RWPE2 (cell line): ENCODE data around the gene BAZ2B.

Source experiments
- ATAC-seq: fragments of 200-7000 bp; cut with Tn5 transposase; 3 replicates; pipeline ENCODE4 v1.9.1; 2021; ENCODE audit warnings: low read depth
- DNase-seq: peaks from one replicate; pipeline ENCODE4 v3.0.0-alpha.2; 2020; ENCODE audit warnings: low spot score
- H3K27ac ChIP-seq: fragments of 450-650 bp; 2 replicates; pipeline ENCODE4 v1.5.1; 2017; ENCODE audit warnings: mild to moderate bottlenecking; ENCODE audit not compliant: poor library complexity, severe bottlenecking
- H3K27me3 ChIP-seq: fragments of 250-450 bp; sonication (Bioruptor Pico); 2 replicates; pipeline ENCODE4 v1.5.1; 2021; ENCODE audit warnings: mild to moderate bottlenecking, moderate library complexity; ENCODE audit not compliant: insufficient read depth, poor library complexity, severe bottlenecking
- H3K36me3 ChIP-seq: fragments of 250-450 bp; sonication (Bioruptor Pico); 2 replicates; pipeline ENCODE4 v1.5.1; 2020; ENCODE audit warnings: low read depth, mild to moderate bottlenecking, moderate library complexity
- H3K4me1 ChIP-seq: fragments of 250-450 bp; sonication (Bioruptor Pico); 2 replicates; pipeline ENCODE4 v1.5.1; 2021; ENCODE audit warnings: mild to moderate bottlenecking, moderate library complexity; ENCODE audit not compliant: insufficient read depth, poor library complexity, severe bottlenecking
- H3K4me3 ChIP-seq: fragments of 250-450 bp; sonication (Bioruptor Pico); 2 replicates; pipeline ENCODE4 v1.5.1; 2021; ENCODE audit warnings: mild to moderate bottlenecking, moderate library complexity; ENCODE audit not compliant: severe bottlenecking
- H3K9me3 ChIP-seq: fragments of 250-450 bp; sonication (Bioruptor Pico); 2 replicates; pipeline ENCODE4 v1.5.1; 2021; ENCODE audit warnings: mild to moderate bottlenecking, moderate library complexity; ENCODE audit not compliant: severe bottlenecking
- CTCF ChIP-seq: fragments of 450-650 bp; IDR thresholded peaks from one replicate; pipeline ENCODE4 v1.5.1; 2017; ENCODE audit warnings: mild to moderate bottlenecking, moderate library complexity; ENCODE audit not compliant: poor library complexity, severe bottlenecking

The BAZ2B gene

GRCh38 chr2:159605441-159606178 is 10.7 kb downstream of the BAZ2B start:
- Histone ChIP-seq H3K9me3 (no peaks in the 10 kb centered on the region), H3K36me3 (no peaks in the 10 kb centered on the region), H3K4me3 (no peak overlapping the region), H3K27me3 (no peaks in the 10 kb centered on the region), H3K4me1 (peaks cover 29% of the 10 kb centered on the region), H3K27ac (peak overlapping the region; percentile 18)
- TF ChIP-seq CTCF = no peak
- DNase-seq (no peak), ATAC-seq (no peak)

- Histone ChIP-seq H3K36me3 (no peaks in the 10 kb centered on the region), H3K9me3 (no peaks in the 10 kb centered on the region), H3K27me3 (no peaks in the 10 kb centered on the region), H3K27ac (no peak overlapping the region), H3K4me1 (peaks cover 30% of the 10 kb centered on the region), H3K4me3 (no peak overlapping the region)
- TF ChIP-seq CTCF = no peak
- ATAC-seq (no peak), DNase-seq (no peak)
Observed at GRCh38 chr2:159604159-159604558, 12.2 kb downstream of the BAZ2B start.

GRCh38 chr2:159600752-159601151 is 15.6 kb downstream of the BAZ2B start:
- Histone ChIP-seq H3K9me3 (no peaks in the 10 kb centered on the region), H3K36me3 (no peaks in the 10 kb centered on the region), H3K4me3 (no peak overlapping the region), H3K27me3 (no peaks in the 10 kb centered on the region), H3K27ac (peak overlapping the region; percentile 76), H3K4me1 (peaks cover 28% of the 10 kb centered on the region)
- ATAC-seq (peak; percentile 99), DNase-seq (no peak)
- no peak for TF ChIP-seq CTCF

GRCh38 chr2:159595410-159596046 is 20.8 kb downstream of the BAZ2B start:
- peak overlapping the region; percentile 75 for H3K27ac ChIP-seq
- no peak overlapping the region for H3K4me3 ChIP-seq
- peak; percentile 37 for TF ChIP-seq CTCF
- no peaks in the 10 kb centered on the region for H3K36me3 ChIP-seq
- H3K27me3 ChIP-seq = no peaks in the 10 kb centered on the region
- no peaks in the 10 kb centered on the region for H3K9me3 ChIP-seq
- peaks cover 22% of the 10 kb centered on the region for H3K4me1 ChIP-seq
- ATAC-seq (peak; percentile 86), DNase-seq (no peak)

- ATAC-seq (no peak), DNase-seq (no peak)
- Histone ChIP-seq H3K27ac (no peak overlapping the region), H3K4me1 (peaks cover 16% of the 10 kb centered on the region), H3K9me3 (peaks cover 1% of the 10 kb centered on the region), H3K36me3 (no peaks in the 10 kb centered on the region), H3K27me3 (no peaks in the 10 kb centered on the region), H3K4me3 (no peak overlapping the region)
- no peak for TF ChIP-seq CTCF
Observed at GRCh38 chr2:159592441-159592840, 23.9 kb downstream of the BAZ2B start.
